K562 (cell line): Measurements from ENCODE around the gene CIB1. TPM values are rescaled to one million over a fixed set of nuclear protein-coding genes. Genes with fewer than 3 reads are reported as not detected.
A peak's percentile ranks its signal among the peaks of the same experiment; 100 is the strongest.

Experiments used
- ARID4B ChIP-seq: sonication (generic); formaldehyde crosslinking; IDR thresholded peaks from 2 replicates; pipeline ENCODE4 v1.8.0; 2022; ENCODE audit warnings: mild to moderate bottlenecking, missing genetic modification reagents
- BRD4 ChIP-seq: fragments of 200-600 bp; sonication (generic); IDR thresholded peaks from 2 replicates; pipeline ENCODE4 v1.6.1; 2017; ENCODE audit warnings: inconsistent platforms
- CXXC5 ChIP-seq: fragments of 250-450 bp; sonication (Bioruptor Pico); IDR thresholded peaks from 2 replicates; pipeline ENCODE4 v1.8.0; 2022; ENCODE audit warnings: inconsistent platforms, mild to moderate bottlenecking, moderate library complexity
- FOXP1 ChIP-seq: sonication (generic); formaldehyde crosslinking; IDR thresholded peaks from 2 replicates; pipeline ENCODE4 v1.8.0; 2022; ENCODE audit warnings: mild to moderate bottlenecking, missing genetic modification reagents
- GABPB1 ChIP-seq: sonication (generic); formaldehyde crosslinking; IDR thresholded peaks from 2 replicates; pipeline ENCODE4 v1.8.0; 2022; ENCODE audit warnings: mild to moderate bottlenecking, missing genetic modification reagents
- JUN ChIP-seq, 2 experiments: sonication (generic) in 1 of 2; formaldehyde crosslinking in 1 of 2; IDR thresholded peaks; 2 replicates each; pipeline versions ENCODE4 v1.6.1 to v1.8.0; 2012 to 2022; ENCODE audit warnings: borderline replicate concordance in 2 of 2, mild to moderate bottlenecking in 2 of 2, improper control_type of control experiment in 1 of 2, low read depth in 1 of 2, low read length in 1 of 2, missing genetic modification reagents in 1 of 2
- KDM1A ChIP-seq, 2 experiments: fragments of 450-650 bp; IDR thresholded peaks; 2 replicates each; pipeline ENCODE4 v1.6.1; 2016; ENCODE audit warnings: mild to moderate bottlenecking in 2 of 2
- MLLT1 ChIP-seq, 2 experiments: fragments of 450-650 bp; IDR thresholded peaks; 2 replicates each; pipeline ENCODE4 v1.6.1; 2016
- NR2C1 ChIP-seq, 2 experiments: fragments of 450-650 bp; IDR thresholded peaks; 2 replicates each; pipeline ENCODE4 v1.6.1; 2017; ENCODE audit warnings: mild to moderate bottlenecking in 2 of 2, antibody characterized with exemption in 1 of 2, inconsistent platforms in 1 of 2, missing compliant biosample characterization in 1 of 2, missing genetic modification characterization in 1 of 2
- POLR2AphosphoS2 ChIP-seq: IDR thresholded peaks from 2 replicates; pipeline ENCODE4 v1.6.1; 2012; ENCODE audit warnings: low read length, improper control_type of control experiment
- SNAPC5 ChIP-seq: fragments of 250-450 bp; sonication (Bioruptor Pico); IDR thresholded peaks from 2 replicates; pipeline ENCODE4 v1.8.0; 2021; ENCODE audit warnings: moderate library complexity, mild to moderate bottlenecking, inconsistent platforms
- SP1 ChIP-seq: sonication (generic); formaldehyde crosslinking; IDR thresholded peaks from 2 replicates; pipeline ENCODE4 v1.8.1; 2022; ENCODE audit warnings: mild to moderate bottlenecking, missing genetic modification reagents
- ZBTB5 ChIP-seq: fragments of 450-650 bp; IDR thresholded peaks from 2 replicates; pipeline ENCODE4 v1.6.1; 2017; ENCODE audit warnings: antibody characterized with exemption
- ZNF124 ChIP-seq: sonication (generic); formaldehyde crosslinking; IDR thresholded peaks from 2 replicates; pipeline ENCODE4 v1.8.1; 2022; ENCODE audit warnings: missing genetic modification reagents
- ZNF507 ChIP-seq: conservative IDR thresholded peaks from 2 replicates; pipeline ENCODE4 v1.6.1; 2017; ENCODE audit warnings: missing genetic modification characterization, missing compliant biosample characterization
- polyA plus RNA-seq, 8 experiments: library from polyadenylated mRNA; depleted of rRNA in 4 of 8; stranded (reverse) in 5 of 8; unstranded in 3 of 8; fragments of >200 nt; fragmentation: Nextera tagmentation in 2 of 8; fragmentation: Illumina TruSeq in 1 of 8; extraction: Ambion mirVana in 2 of 8; extraction: Trizol in 1 of 8; gene quantifications; 2 replicates each; pipeline versions ENCODE4 v1.2.1 to v1.2.3, GENCODE V29; 2011 to 2014; ENCODE audit warnings: inconsistent platforms in 1 of 8, missing spikeins in 1 of 8
- total RNA-seq, 7 experiments: library from RNA; depleted of rRNA in 6 of 7; stranded (reverse); fragments of >200 nt in 6 of 7; fragmentation: Illumina TruSeq in 2 of 7; extraction: Trizol in 2 of 7; gene quantifications; 2 replicates each; pipeline versions ENCODE4 v1.2.1 to v1.2.3, GENCODE V29; 2011 to 2021; ENCODE audit warnings: low replicate concordance in 1 of 7
- TF ChIP-seq, protein P1 (sequence below): fragments of 250-450 bp; sonication (Bioruptor Pico); IDR thresholded peaks from 2 replicates; pipeline ENCODE4 v1.4.0; 2020

The CIB1 gene
- total and polyA plus RNA-seq, 9 of the 15 experiments (the other 6 are each of a cell fraction or from before 2014, with no cell fraction given), result 14.9 to 136 (median 64.5) TPM

DNA sequence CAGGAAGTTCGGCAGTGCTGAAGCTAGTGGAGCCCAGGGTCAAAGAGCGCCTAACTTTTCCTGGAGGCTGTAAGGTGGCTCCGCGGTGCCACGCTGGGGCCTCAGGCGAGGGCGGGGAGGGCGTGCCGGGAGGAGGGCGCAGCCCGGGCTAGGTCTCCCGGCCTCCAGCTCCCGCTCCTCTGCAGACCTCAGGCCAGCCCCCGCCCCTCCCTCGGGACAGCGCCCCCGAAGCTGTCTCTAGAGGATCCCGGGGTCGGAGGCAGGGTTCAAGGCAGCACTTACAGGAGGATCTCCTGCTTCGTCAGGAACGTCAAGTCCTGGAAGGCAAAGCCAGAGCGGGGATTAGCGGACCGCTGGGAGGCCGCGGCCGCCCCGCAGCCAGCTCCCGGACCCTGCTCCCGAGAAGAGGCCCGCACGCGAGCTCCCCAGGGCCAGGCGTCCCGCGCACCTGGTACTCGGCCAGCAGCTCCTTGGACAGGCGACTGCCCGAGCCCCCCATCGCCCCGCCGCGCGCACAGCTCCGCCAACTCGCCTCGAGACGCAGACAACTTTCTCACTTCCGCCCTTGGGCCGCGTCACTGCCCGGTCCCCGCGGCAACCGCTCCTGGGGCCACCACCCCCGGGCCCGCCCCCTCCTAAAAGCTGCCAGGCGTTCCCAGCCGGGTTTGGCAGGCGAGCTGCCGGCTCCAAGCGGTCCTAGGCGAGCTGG lies at the start of gene CIB1 (continued):
- TF ChIP-seq FOXP1 (CRISPR knock-in tag), result peak; percentile 63; the same call in 1 of the 2 replicates
- no peak for TF ChIP-seq SNAPC5
- TF ChIP-seq ZNF124, result no peak
- TF ChIP-seq MLLT1 (IDR thresholded peaks at IDR 0.05), result no peak
- no peak for TF ChIP-seq JUN (IDR thresholded peaks at IDR 0.05; ENCODE audit: borderline replicate concordance, low read depth, low read length)
- peak; percentile 58; the same call in 1 of the 2 replicates for TF ChIP-seq JUN (CRISPR knock-in tag; IDR thresholded peaks at IDR 0.05; ENCODE audit: borderline replicate concordance)
- peak; percentile 61; the same call in 1 of the 2 replicates for TF ChIP-seq ARID4B (CRISPR knock-in tag)
- peak; percentile 74; the same call in 1 of the 2 replicates for TF ChIP-seq CXXC5 (CRISPR knock-in tag)
- TF ChIP-seq ZNF507 (tag), result no peak
- no peak for TF ChIP-seq KDM1A (IDR thresholded peaks at IDR 0.05)
- no peak for TF ChIP-seq NR2C1 (IDR thresholded peaks at IDR 0.05)
- TF ChIP-seq NR2C1 (tag; IDR thresholded peaks at IDR 0.05), result peak; percentile 64; the same call in 1 of the 2 replicates
- peak; percentile 93 for TF ChIP-seq ZBTB5
- TF ChIP-seq BRD4, result 0 out of 2 replicates have a peak, but pooled peaks have one; percentile 54
- TF ChIP-seq, protein P1, sequence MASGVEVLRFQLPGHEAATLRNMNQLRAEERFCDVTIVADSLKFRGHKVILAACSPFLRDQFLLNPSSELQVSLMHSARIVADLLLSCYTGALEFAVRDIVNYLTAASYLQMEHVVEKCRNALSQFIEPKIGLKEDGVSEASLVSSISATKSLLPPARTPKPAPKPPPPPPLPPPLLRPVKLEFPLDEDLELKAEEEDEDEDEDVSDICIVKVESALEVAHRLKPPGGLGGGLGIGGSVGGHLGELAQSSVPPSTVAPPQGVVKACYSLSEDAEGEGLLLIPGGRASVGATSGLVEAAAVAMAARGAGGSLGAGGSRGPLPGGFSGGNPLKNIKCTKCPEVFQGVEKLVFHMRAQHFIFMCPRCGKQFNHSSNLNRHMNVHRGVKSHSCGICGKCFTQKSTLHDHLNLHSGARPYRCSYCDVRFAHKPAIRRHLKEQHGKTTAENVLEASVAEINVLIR, result peak; percentile 36; the same call in 1 of the 2 replicates
- TF ChIP-seq SP1 (CRISPR knock-in tag), result peak; percentile 58; the same call in 1 of the 2 replicates
- TF ChIP-seq GABPB1 (CRISPR knock-in tag), result peak; percentile 40; the same call in 1 of the 2 replicates
- TF ChIP-seq POLR2AphosphoS2, result no peak
